ENCODE measurements around the gene CACNA2D4. TPM values are rescaled to one million over a fixed set of nuclear protein-coding genes. Genes with fewer than 3 reads are reported as not detected.

Gene CACNA2D4
- total RNA-seq, 1 donor from 2014 or later = 1.2 TPM

DNA sequence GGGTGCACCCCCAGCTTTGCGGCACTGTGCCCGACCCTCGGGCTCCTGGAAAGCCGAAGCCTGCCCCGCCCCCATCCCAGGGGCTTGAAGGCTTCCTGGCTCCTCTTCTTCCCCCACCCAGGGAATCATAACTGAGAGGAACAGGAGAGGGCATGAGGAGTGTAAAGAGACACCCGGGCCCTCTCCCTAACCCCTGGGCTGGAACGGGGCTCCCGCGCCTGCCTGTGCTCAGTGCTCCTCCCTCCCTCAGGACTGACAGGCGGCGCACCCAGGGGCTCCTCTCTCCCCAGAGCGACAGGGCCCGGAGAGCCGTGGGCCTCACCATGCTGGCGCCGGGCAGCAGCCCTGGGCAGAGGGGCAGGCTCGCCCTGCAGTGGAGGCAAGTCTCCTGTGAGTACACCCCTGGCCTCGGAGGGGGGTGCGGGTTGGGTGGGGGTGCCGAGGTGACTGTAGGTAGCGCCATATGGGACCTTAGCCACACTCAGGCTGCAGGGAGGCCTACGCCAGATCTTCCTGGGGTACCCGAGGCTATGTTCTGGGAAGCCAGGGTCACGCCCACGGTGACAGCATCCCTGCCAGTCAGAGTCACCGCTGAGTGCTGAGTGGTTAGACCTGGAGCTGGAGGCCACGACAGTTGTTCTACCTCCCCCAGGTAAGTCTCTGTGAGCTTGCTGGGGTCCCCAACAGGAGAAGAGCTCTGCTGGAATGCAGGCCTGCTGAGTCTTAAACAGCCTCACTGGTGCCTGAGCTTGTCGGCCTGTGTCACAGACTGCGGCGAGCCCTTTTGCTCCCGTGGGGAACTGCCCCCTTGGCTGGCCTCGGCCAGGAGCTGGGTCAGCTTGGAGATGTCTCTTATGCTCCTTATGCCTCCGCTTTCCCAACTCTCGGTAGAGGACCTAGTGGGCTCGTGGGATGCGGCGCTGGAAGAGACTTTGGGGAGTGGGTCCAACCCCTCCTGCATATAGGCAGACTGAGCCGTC lies 90.3 kb downstream of the CACNA2D4 start:
- DNase-seq = peak; percentile 7
- no peak overlapping the region for H3K27ac ChIP-seq (replicated peaks)
- H3K9me3 ChIP-seq (replicated peaks) = no peaks in the 10 kb centered on the region
- TF ChIP-seq, protein P1, sequence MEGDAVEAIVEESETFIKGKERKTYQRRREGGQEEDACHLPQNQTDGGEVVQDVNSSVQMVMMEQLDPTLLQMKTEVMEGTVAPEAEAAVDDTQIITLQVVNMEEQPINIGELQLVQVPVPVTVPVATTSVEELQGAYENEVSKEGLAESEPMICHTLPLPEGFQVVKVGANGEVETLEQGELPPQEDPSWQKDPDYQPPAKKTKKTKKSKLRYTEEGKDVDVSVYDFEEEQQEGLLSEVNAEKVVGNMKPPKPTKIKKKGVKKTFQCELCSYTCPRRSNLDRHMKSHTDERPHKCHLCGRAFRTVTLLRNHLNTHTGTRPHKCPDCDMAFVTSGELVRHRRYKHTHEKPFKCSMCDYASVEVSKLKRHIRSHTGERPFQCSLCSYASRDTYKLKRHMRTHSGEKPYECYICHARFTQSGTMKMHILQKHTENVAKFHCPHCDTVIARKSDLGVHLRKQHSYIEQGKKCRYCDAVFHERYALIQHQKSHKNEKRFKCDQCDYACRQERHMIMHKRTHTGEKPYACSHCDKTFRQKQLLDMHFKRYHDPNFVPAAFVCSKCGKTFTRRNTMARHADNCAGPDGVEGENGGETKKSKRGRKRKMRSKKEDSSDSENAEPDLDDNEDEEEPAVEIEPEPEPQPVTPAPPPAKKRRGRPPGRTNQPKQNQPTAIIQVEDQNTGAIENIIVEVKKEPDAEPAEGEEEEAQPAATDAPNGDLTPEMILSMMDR (IDR thresholded peaks at IDR 0.05; ENCODE audit: borderline replicate concordance) = no peak
- H3K4me3 ChIP-seq = no peak overlapping the region
- no peaks in the 10 kb centered on the region for H3K36me3 ChIP-seq
- H3K27me3 ChIP-seq (ENCODE audit: low read depth) = peaks cover 100% of the 10 kb centered on the region
- intact Hi-C loops (cut with micrococcal nuclease) = no loop called here
- peaks cover 5% of the 10 kb centered on the region for H3K4me1 ChIP-seq

DNA sequence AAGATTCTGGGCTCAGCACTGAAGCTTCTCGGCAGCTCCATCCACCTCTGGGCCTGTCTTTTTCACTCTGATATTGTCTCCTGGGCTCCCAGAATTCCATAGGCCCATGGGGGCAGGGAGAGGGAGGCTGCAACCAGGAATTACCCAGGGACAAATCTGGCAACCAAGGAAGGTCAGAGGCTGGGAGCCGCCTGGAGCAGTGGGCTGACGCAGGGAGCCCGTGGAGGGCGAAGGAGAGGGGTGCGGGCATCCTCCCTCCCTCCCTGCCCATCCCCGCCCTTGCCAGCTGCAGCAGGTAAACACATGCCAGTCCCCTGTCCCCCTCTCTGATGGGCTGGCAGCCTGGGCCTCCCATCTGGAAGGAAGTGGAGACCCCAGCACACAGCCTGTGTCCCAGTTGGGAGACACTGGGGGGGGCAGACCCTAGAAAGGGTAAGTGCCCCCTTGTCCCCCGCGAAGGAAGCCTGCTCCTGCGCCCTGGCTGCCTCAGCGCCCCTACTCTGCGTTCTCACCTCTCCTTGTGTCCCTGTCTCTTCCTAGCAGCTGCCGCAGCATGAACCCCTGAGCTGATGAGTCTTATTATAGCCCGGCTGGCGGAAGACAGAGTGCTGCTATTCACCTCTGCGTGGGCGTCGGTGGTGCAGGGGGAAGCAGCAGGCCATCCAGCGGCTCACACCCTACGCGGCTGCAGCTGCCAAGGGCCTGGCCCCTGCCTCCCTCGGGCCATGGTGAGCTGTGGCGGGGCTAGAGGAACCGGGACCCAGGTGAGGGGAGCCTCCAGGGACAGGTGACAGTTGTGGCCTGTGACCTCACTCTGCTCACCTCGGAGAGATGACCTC lies 91.4 kb downstream of the CACNA2D4 start:
- Histone ChIP-seq H3K27me3 (ENCODE audit: low read depth) (peaks cover 100% of the 10 kb centered on the region), H3K4me3 (no peak overlapping the region)
- no peak for DNase-seq

DNA sequence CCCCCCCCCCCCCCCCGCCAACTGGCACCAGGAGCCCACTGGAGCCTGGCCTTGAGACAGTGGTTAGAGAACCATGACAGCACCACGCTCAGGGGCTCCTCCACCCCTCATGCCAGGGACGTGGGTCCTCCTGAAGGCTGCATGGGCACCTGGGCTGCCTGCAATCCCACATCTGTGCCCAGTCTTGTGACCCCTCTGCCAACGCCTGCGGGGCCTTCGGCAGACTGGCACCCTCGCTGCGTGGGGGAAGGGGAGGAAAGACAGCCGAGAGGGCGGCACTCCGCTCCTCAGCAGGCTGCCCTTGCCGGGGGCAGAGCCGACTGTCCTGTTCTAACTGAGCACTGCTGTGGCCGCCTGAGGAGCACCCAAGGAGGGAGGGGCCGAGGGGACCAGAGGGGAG lies 92.1 kb downstream of the CACNA2D4 start:
- TF ChIP-seq, protein P1 (IDR thresholded peaks at IDR 0.05; ENCODE audit: borderline replicate concordance) = no peak
- Histone ChIP-seq H3K27me3 (ENCODE audit: low read depth) (peaks cover 100% of the 10 kb centered on the region), H3K9me3 (replicated peaks) (no peaks in the 10 kb centered on the region), H3K27ac (replicated peaks) (no peak overlapping the region), H3K4me3 (no peak overlapping the region), H3K36me3 (no peaks in the 10 kb centered on the region), H3K4me1 (peaks cover 5% of the 10 kb centered on the region)
- DNase-seq = no peak
- intact Hi-C loops (cut with micrococcal nuclease) = no loop called here

More for the DNA sequence above, 91.4 kb downstream of the CACNA2D4 start:
- H3K36me3 ChIP-seq = no peaks in the 10 kb centered on the region
- H3K27ac ChIP-seq (replicated peaks) = no peak overlapping the region
- TF ChIP-seq, protein P1 (IDR thresholded peaks at IDR 0.05; ENCODE audit: borderline replicate concordance) = no peak
- no peaks in the 10 kb centered on the region for H3K9me3 ChIP-seq (replicated peaks)
- intact Hi-C loops (cut with micrococcal nuclease) = no loop called here
- peaks cover 5% of the 10 kb centered on the region for H3K4me1 ChIP-seq

DNA sequence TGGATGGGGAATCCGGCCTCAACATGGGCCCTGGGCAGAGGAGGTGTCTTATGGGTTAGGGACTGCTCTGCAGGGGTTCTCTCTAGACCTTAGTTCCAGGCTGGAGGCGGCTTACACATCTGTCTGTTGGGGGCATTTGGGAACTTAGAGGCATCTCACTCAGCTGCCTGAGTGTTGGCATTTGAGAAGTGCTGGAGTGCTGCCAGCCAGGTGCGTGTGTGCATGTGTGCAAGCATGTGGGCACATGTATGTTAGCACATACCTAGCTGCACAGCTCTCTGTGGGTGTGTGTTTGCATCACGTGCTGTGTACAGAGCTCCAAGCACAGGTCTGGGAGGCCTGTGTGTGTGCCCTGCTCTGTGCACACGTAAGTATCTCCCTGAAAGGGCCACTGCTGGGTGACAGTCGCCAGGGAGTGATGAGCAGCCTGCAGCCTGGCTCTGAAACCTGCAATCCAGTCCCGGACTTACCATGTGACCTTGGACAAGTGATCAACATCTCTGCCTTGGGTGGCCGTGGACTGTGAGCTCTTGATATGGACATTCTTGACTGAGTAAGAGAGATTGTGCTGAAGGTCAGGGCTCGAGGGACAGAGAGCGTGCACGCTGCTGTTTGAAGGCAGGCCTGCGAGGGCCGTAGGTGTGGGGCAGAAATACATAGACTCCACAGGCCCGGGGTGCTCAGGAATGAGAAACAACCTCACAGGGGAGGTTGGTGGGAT lies 92.9 kb downstream of the CACNA2D4 start:
- Histone ChIP-seq H3K36me3 (no peaks in the 10 kb centered on the region), H3K27me3 (ENCODE audit: low read depth) (peaks cover 100% of the 10 kb centered on the region), H3K4me1 (peaks cover under 1% of the 10 kb centered on the region), H3K4me3 (no peak overlapping the region), H3K9me3 (replicated peaks) (no peaks in the 10 kb centered on the region), H3K27ac (replicated peaks) (no peak overlapping the region)
- TF ChIP-seq, protein P1 (IDR thresholded peaks at IDR 0.05; ENCODE audit: borderline replicate concordance) = no peak
- DNase-seq = no peak
- intact Hi-C loops (cut with micrococcal nuclease) = no loop called here

DNA sequence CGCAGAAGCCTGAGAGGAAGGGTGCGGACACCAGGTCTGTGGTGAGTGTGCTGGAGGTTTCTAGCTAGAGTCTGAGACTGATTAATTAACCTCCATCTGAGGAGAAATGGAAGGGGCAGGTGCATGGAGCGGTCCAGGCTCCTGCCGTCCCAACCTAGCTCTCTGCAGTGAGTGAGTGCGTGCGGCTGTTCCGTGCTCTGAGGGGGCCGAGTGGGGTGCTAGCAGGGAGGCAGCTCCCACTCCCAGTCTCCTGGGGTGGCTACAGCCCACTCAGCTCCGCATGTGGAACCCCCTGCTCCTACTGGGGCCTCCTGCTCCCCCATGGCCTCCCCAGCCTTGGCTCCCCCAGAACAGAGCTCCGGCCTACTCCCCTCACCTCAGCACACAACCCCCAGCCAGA lies 95.2 kb downstream of the CACNA2D4 start:
- DNase-seq = no peak
- TF ChIP-seq, protein P1 (IDR thresholded peaks at IDR 0.05; ENCODE audit: borderline replicate concordance) = no peak
- Histone ChIP-seq H3K27ac (replicated peaks) (no peak overlapping the region), H3K4me1 (peaks cover 6% of the 10 kb centered on the region), H3K36me3 (no peaks in the 10 kb centered on the region), H3K27me3 (ENCODE audit: low read depth) (peaks cover 94% of the 10 kb centered on the region), H3K4me3 (no peak overlapping the region), H3K9me3 (replicated peaks) (no peaks in the 10 kb centered on the region)
- intact Hi-C loops (cut with micrococcal nuclease) = no loop called here
